ENCODE measurements around the gene MSANTD2.
A peak's percentile ranks its signal among the peaks of the same experiment; 100 is the strongest.

Gene MSANTD2

DNA sequence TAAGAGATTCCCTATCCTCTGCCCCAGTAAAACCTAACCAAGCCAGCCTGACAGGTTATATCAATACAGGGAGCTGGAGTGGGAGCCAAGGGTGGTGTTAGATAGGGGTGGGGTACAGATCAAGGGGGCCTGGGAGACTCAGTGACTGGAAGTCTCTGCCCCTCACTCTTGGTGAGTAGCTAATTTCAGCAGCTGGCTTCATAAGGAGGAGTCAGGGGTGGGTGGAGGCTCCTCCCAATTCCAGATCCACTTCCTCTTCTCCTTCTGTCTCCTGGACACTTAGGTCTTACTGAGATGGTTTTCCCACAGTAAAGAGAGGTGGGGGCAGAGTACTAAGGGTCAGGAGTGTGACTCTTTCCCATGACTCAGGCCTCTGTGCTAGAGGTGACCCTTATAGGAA, 47.0 kb downstream of the MSANTD2 start:
- no peak for DNase-seq (ENCODE audit: low read depth in 2 of 2)

DNA sequence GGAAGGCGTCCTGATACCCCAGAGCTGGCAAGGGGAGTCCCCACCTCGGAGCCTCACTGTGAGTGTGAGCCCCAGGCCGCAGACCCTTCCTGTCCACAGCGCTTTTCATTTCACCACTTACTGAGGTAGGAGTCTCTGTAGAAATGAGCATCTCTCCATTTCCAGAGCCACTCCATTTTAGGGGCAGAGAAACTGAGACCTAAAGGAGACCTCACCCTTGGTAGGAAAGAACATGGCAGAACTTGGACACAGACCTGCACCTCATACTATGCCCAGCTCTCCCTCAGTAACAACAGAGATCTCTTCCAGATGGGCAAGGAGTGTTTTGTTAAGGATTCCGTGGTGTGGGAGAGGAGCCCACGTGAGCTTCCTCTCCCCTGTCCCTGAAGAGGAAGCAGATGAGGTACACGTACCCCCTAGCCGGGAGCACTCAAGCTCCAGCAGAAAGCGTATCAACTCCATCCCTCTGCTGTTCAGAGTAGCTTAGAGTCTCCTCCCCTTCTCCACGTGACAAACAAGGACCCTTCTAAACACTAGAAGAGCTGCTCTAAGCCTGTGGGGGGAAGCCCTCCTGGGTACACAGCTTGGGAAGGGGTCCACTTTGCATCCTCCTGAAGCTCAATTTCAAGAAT, 47.6 kb downstream of the MSANTD2 start:
- DNase-seq (ENCODE audit: low read depth in 2 of 2), result no peak

DNA sequence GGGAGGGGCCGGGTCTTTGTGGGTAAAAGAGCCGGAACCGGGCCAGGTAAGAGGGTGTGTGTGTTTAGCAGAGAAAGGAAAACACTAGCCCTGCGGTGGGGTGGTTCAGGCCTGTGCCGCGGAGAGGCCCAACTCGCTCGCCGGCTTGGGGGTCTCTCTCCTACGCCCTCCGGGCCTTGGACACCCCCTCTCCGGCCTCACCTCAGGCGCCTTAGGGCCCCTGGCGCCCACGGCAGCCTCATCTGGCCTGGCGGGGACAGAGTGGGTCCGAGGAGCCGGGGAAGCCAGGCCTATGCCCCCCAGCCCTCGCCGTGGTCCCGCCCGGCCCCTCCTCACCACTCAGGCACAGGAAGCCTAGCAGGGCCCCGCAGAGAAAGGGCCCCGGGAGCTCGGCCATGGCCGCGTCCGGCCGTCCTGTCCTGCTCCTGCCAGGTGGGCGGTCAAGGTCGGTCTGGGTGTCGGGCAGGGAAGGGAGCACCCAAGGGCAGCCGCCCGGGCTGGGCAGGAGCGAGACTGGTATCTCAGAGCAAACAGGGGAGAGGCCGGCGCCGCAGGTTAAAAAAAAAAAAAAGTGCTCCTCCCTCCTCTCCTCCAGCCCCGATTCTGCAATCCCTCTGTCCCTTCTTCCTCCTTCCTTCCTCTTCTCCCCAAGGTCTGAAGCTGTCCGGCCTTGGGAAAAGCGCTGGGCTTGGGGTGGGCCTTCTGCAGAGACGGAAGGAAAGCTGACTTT, 48.3 kb downstream of the MSANTD2 start, which contains the start of gene VSIG2:
VSIG2 (minus strand) TSS at position 515 of the 730 bp plus-strand sequence; CDS start at position 397, 118 bp downstream.
- no peak for DNase-seq (ENCODE audit: low read depth in 2 of 2)

DNA sequence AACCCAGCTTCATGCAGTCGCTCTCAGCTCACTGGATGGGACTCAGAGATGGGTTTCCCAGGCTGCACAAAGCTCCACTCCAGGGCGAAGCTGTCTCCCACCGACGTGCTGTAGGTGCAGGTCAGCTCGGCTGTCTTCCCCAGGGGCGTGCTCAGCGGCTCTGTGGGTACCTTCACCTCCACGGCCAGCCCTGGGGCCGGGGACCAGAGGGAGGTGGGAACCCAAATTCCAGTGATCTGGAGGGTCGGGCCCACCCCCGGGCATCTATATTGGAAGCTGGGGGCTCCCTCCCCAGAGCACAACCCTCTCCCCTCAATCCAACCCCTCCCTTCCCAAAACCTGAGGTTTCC, 48.8 kb downstream of the MSANTD2 start:
- DNase-seq (ENCODE audit: low read depth in 2 of 2), result no peak

DNA sequence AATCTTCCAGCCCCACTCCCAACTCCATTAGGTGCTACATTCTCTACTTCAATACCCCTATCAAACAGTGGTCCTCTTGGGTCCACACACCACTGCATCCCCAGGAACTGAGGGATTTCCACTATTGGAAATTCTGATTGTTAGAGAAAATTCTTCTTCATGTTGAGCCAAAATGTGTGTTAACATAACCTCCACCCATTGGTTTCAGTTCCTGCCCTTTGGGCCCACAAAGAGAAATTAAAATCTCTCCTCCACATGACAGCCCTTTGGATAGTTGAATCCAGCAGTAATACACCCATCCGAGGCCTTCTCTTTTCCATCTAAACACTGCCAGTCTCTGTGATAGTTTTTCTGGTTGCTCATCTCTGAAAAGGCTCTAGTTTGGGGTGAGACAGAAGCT, 50.3 kb downstream of the MSANTD2 start:
- no peak for DNase-seq (ENCODE audit: low read depth in 2 of 2)

DNA sequence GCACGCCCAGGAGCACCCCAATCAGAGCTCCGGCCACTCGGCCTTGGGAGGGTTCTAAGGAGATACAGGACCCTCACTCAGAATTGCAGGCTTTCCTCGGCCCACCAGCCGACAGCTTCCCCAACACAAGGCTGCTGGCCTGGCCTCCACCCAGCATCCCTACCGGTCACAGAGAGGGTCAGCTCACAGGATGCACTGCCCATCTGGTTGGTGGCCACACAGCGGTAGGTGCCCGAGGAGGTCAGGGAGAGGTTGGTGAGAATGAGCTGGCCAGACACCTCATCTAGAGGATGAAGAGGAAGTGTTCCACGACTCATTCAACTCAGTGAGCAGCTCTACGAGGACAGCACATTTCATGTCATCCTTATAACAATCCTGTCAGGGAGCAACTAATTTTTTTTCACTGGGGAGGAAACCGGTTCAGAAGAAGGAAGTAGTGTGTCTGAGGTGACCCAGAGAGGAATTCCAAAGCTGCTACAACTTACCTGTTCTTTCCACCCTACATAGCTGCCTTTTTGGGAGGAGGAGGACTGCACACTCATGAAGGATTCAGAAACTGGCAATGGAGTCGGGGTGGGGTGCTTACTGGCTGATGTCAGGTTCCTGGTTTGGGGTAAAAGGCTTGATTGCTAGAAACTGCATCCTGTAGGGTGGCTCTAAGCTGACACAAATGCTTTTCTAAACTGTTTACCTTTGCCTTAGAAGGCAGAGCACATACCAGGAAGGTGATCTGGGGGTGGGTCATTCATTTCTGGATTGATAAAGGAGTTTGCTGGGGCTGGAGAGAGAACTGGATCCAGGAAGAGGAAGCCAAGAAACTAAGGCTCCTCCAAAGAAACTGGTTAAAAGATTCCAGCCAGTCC, 51.5 kb downstream of the MSANTD2 start:
- no peak for DNase-seq (ENCODE audit: low read depth in 2 of 2)

DNA sequence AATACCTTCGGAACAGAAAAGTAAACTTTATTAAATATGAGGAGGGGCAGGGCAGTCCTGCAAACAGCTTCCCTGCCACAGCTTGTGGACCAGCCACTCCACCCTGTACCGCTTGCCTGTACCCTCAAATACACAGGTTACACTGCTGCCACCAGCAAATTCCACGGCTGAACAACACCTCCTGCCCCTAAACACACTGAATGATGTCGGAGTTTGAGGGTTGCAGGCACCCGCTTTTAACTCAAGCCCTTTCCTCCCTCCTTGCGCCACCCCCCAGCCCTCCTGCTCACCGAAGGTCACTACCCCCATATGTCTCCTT, 52.1 kb downstream of the MSANTD2 start:
- no peak for DNase-seq (ENCODE audit: low read depth in 2 of 2)

DNA sequence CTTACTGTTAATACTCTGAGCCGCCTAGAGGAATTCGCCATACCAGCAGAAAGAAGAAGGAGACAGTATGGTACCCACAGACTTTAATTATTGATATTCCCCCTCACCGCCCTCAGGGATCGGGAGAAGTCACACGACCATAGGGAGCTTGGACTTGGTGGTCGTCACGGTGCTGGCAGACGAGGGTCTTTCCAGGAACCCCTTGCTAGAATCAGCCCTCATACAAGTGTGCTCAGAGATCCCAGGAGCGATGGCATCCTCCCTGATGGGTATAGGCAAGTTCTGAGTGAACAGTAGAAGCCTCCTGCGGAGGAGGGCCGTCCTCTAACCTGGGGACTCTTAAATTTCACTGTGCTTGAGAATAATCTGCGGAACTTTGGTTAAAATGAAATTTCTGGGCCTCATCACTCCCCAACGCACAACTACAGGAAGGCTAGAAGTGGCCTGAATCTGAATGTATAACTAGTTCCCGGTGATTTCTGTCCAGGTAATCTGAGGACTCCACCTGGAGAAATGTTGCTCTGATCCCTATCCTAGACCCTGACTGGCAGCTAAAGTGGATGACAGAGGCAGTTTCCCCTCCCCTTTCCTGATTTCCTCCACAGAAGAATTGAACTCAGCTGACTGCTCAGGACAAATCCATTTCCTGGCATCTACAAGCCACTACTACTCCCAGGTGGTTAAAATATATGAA, 52.7 kb downstream of the MSANTD2 start:
- no peak for DNase-seq (ENCODE audit: low read depth in 2 of 2)

DNA sequence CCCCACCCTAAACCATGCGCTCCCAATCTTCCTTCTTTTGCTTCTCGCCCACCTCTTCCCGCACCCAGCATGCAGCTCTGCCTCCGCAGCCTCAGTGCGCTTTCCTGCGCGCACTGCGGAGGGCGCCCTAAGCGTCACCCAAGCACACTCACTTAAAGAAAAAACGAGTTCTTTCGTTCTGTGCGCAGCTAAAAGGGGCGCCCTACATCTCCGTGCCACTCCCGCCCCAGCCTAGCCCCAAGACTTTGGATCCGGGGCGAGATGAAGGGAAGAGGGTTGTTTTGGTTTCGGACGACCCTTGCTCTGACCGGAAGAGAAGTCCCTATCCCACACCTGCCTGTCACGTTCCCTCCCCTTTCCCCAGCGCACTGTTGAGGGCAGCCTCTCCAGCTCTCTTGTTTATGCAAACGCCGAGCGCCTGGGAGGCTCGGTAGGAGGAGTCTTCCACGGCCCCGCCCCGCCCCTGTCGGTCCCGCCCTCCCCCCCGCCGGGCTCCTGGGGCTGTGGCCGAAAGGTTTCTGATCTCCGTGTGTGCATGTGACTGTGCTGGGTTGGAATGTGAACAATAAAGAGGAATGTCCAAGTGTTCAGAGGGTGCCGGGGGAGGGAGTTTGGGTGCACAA, 53.5 kb downstream of the MSANTD2 start:
- DNase-seq (ENCODE audit: low read depth in 2 of 2), result peak; percentile 56 to 66

DNA sequence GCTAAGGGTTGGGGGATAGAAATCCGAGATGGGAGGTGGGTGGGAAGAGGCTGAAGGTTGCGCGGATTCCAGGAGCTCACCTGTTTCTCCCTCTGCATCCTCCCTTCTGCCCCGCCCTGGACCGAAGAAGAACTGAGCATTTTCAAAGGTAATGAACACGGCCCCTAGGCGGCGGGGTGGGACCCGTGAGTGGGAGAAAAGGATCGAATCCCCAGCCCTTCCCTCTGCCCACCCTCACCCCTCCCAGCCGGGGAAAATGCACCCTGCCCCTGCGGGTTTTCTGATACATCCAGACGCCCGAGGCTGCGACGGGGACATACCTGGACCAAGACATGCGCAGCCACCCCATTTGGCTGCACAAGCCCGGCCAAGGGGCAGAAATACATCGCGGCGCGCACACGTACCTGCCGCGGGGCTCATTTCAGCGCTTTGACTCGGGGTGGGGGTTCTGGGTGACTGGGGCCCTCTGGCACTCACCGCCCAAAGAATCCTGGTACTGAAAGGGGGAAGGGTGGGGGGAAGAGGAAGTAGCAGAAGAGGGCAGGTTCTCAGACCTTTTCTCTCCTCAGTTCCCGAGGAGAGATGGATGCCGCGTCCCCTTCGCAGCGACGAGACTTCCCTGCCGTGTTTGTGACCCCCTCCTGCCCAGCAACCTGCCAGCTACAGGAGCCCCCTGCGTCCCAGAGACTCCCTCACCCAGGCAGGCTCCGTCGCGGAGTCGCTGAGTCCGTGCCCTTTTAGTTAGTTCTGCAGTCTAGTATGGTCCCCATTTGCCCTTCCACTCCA, 54.2 kb downstream of the MSANTD2 start:
- DNase-seq (ENCODE audit: low read depth in 2 of 2), result no peak

DNA sequence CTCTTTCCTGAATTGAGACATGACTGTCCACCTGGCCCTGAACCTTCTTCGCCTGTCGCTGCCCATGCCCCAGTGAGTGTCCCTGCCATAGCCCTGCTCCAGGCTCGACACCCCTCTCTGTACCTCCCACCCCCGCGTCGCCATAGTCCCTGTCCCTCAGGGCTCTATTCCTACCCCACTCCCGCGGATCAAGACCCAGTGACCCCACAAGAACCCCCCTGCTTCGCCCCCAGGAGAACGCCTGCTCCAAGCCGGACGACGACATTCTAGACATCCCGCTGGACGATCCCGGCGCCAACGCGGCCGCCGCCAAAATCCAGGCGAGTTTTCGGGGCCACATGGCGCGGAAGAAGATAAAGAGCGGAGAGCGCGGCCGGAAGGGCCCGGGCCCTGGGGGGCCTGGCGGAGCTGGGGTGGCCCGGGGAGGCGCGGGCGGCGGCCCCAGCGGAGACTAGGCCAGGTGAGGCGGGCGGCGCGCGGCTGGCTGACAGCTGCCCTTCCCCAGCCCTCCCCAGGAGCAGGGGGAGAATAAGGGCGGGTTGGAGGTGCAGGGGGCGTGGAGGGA, 54.9 kb downstream of the MSANTD2 start:
- no peak for DNase-seq (ENCODE audit: low read depth in 2 of 2)

DNA sequence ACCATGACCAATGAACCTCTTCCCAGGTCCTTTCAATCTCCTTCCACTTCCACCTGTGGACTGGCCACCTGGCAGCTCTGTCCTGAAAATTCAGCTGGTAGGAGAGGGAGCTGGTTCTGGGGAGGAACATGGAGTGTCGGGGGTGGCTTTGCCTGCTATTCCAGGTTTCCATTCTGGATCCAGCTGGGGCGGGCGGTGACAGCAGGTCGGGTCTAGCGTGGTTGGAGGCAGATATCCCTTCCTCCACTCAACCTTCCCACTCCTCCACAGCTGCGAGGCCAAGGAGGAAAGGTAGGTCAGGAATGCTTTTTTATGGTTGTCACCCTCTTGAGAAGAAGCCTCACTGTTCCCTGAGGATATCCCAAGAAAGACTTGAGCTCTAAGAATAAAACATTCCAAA, 57.2 kb downstream of the MSANTD2 start:
- no peak for DNase-seq (ENCODE audit: low read depth in 2 of 2)

DNA sequence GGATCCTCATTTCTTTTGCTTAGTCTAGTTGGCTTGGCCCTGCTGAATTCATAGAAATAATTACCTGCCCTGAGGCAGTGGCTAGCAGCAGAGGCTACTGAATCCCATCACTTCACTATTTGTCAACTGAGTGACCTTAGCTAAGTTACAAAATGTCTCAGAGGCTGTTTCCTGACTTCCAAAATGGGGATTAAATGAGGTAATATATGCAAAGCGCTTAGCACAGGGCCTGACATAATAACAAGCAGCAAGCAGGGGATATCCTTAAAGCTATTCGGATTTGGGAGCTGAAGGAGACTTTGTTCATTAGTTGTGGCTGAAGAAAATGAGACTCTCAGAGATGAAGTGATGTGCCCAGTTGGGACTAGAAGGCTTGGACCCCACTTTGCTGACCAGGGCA, 57.7 kb downstream of the MSANTD2 start:
- DNase-seq (ENCODE audit: low read depth in 2 of 2), result no peak

DNA sequence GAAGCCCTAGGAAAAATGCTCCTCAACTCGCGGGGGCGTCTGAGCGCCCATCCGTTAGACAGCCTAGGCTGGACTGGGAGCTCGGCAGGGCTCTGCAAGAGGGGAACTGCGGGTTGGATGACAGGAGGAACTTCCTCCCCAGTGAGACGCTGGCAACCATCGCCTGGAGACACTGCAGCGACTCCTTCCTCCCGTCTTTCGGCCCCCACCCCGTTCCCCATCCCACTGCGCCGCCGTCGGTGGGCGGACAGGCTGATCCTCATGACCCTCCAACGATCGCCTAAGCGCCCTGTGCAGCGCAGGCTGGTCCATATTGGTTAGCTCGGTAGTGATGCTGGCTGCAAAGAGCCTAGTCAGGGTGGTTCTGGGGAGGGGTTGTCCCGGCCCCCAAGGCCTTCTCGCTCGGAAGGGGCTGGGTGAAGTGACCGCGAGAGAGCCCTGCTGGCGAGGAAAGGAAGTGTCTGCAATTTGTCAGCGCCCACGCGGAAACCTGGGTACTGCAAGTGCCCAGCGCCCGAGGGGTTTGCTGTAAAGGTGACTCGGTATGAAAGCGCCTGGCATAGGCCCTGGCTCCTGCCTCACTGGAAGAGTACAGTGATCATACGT, 59.8 kb downstream of the MSANTD2 start:
- no peak for DNase-seq (ENCODE audit: low read depth in 2 of 2)

DNA sequence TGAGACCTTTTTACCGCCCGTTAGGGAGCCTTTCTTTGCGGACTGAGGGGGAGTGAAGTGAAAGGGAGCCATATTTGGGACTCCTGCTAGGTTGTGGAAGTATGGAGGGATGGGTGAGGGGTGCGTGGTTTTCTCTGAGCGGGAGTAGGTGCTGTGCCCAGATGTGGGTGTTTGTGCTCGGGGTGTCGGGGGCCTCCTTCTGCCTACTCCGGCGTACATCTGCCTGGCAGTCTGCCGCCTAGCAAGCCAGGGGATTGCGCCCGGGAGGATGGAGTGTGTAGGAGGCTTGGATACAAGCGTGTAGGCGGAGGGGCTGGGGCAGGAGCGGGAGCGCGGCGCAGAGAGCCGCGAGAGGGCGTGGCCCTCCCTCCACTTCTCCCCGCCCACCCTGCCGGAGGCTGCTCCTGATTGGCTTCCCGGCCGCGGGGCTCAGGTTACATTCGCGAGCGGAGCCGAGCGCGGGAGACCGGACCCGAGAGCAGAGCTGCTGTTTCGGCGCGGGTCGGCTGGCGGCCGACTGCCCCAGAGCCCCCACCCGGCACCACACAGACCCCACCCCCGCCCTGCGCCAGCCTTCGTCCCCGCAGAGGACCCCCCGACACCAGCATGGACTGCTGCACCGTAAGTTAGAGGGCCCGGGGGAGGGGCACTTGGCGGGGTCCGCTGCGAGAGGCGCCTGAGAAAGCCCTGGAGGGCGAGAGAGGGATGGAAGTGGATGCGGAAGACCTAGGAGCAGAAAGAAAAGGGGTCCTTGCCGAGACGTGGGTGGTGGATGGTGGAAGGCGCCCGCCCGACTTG, 60.5 kb downstream of the MSANTD2 start, which contains the start of gene NRGN:
NRGN (plus strand) TSS at position 464 of the 798 bp plus-strand sequence; CDS start at position 607, 143 bp downstream.
- DNase-seq (ENCODE audit: low read depth in 2 of 2), result peak; percentile 64 to 85

DNA sequence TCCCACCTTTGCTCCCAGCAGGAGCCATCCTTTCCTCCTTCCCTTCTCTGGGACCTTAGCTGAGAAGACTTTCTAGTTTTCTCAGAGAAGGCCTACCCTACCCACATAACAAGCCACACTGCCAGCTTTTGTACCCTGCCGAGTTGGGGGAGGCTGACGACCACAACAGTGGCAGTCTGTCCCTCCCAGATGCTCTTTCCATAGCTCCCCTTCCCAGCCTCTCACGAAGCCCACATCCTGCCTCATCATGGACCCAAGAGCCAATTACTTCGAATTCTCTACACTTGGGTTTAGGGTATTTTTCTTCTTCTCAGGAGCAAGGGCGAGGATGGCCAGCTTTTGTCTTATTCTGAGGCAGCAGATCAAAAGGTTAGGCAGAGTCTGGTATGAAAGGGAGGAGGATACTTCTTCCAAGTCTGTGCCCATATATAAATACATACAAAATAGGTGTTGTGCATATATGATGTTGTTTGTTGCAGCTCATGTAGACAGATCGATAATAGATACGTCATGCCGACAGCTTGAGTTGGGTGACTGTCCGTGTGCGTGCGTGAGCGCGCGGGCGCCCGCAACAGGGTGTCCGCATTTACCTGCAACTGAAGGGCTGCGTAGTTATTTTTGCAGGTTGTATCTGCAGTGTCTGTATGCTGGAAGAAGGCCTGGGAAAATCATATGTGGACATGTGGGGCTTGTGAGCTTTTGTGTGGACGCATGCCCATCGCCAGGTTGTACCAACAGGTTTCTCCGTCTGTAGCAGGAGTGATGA, 61.3 kb downstream of the MSANTD2 start:
- DNase-seq (ENCODE audit: low read depth in 2 of 2), result no peak

DNA sequence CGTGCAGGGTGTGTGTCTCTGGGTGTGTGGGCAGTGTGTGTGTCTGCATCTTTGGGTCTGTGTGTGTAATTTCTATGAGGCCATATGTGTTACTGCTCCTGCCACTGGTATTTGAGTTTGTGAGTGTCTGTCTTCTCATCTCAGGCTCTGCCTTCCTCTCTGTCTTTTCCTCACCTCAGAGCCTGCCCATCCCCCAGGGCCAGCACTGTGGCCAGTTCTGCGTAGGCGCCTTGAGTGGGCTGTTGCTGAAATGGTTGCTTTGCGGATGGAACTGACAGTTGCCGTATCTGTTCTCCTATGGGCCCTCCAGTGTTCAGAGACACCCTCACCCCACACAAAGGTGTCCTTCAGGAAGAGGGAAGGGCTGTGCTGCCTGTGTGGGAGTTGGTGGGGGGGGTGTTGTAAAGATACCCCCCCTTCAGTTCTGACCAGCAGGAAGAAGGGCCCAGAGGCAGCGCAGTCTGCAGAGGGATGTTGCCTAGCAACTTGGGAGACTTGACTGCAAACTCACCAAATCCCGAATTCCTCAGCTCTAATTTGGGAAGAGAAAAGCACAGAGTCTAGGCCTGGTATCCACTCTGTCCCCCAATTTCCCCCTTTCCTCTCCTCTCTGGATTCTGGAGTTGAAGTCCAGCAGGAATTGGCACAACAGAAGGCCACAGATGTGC, 62.4 kb downstream of the MSANTD2 start:
- no peak for DNase-seq (ENCODE audit: low read depth in 2 of 2)

DNA sequence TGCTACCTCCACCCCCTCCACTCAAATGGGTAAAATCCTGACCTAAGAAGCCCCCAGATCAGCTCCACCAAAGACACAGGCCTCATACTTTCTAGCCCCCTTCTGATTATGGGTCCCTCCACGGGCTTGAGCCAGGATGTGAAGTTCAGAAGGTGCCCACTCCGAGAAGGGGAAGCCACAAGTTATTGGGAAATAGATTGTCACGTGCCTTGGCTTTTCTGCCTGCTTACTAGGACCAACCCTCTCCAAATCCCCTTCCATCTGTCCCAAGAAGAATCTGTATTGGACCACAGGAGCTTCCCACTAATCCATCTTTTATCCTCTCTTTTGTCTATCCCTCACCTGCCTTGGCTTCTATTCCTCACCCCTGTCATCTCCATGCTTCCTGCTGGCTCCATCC, 63.5 kb downstream of the MSANTD2 start:
- no peak for DNase-seq (ENCODE audit: low read depth in 2 of 2)
